GM13977 (cell line): ENCODE measurements around the gene RBAK.
"Not testable (repeated sequence)": the region's sequence is repeated elsewhere in the genome, so short reads cannot be mapped to it uniquely, and the experiment has no call there.

Source experiments
- DNase-seq: peaks from one replicate; pipeline ENCODE4 v3.0.0; 2012; ENCODE audit warnings: low spot score
- CTCF ChIP-seq: IDR thresholded peaks from 2 replicates; pipeline ENCODE4 v1.5.1; 2012; ENCODE audit warnings: mild to moderate bottlenecking, control low read depth; ENCODE audit not compliant: insufficient read depth; ENCODE audit errors: extremely low read depth, missing control alignments
- in situ Hi-C: fragments of 300-500 bp; cut with MboI; formaldehyde crosslinking; loops from one replicate; pipeline ENCODE4 v1.12.0; 2022; ENCODE audit warnings: low sequenced_read_pairs, low pct_unique_long_range_greater_than_20kb, mixed read lengths, inconsistent platforms; ENCODE audit not compliant: unreplicated experiment

RBAK gene

GRCh38 chr7:5001911-5002310 is 43.7 kb upstream of the RBAK start:
- DNase-seq: no peak
- in situ Hi-C loops: no loop called here
- no peak for TF ChIP-seq CTCF

DNA sequence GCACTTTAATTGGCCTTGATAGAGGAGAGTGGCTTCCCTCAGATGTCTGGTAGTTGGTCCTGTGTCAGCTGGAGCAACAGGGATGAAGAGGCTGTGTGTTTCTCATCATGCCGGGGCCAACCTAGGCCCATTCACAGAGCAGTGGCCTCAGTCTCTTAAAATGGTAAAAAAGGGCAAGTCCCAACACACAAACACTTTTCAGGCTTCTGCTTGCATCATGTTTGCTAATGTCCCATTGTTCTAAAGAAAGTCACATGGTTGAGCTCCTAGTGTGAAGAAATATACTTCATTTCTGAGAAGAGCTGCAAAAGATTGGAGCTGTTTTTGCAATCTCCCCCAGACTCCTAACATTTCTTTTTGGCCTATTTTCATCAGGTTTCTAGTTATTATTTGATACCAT is 40.6 kb upstream of the RBAK start:
- TF ChIP-seq CTCF: no peak
- in situ Hi-C loops: no loop called here
- no peak for DNase-seq

DNA sequence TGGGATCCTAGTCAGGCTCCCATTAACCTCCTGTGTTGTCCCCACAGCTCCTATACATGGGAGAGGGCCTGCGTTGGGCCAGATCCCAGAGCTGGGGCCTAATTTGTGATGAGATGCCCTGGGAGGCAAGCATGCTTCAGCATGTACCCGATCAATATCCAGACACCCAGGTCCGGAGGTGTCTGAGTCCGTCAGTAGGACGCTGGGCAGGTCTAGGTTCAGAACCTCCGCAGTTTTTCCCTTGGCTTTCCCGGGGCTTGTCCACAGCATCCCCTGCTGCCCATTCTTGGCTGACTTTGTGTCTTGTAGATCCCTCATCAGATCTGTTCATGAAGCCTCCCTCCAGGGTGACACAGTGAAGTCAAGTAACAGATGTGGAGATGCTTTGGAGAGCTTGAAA is 32.7 kb upstream of the RBAK start:
- TF ChIP-seq CTCF: no peak
- in situ Hi-C loops: no loop called here
- no peak for DNase-seq

GRCh38 chr7:5015936-5016335 is 29.7 kb upstream of the RBAK start:
- in situ Hi-C loops, DNase-seq: not testable (repeated sequence)

DNA sequence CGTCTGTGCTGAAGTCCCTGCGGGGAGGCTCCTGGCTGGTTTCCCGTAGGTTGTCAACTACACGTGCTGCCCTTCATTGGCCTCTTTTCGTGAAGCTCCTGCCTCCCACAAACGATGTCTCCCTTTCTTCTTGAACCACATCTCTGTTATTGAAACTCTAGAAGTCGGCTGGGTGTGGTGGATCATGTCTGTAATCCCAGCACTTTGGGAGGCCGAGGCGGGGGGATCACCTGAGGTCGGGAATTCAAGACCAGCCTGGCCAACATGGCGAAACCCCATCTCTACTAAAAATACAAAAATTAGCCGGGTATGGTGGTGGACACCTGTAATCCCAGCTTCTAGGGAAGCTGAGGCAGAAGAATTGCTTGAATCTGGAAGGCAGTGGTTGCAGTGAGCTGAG is 28.0 kb upstream of the RBAK start:
- in situ Hi-C loops, DNase-seq: not testable (repeated sequence)

DNA sequence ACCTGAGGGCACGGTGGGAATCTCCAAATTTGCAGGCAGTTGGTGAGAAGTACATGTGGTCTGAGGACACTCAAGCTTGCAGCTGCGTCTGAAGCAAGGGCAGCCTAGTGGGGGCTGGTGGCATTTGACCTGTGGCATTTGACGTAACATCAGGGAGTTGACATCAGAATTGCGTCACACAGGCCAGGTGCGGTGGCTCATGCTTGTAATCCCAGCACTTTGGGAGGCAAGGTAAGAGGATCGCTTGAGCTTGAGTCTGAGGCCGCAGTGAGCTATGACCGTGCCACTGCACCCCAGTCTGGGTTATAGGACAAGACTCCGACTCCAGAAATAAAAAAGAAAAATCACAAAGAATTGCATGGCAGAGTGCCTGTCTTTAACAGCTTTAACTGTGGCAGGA is 25.6 kb upstream of the RBAK start:
- TF ChIP-seq CTCF: no peak
- no peak for DNase-seq

DNA sequence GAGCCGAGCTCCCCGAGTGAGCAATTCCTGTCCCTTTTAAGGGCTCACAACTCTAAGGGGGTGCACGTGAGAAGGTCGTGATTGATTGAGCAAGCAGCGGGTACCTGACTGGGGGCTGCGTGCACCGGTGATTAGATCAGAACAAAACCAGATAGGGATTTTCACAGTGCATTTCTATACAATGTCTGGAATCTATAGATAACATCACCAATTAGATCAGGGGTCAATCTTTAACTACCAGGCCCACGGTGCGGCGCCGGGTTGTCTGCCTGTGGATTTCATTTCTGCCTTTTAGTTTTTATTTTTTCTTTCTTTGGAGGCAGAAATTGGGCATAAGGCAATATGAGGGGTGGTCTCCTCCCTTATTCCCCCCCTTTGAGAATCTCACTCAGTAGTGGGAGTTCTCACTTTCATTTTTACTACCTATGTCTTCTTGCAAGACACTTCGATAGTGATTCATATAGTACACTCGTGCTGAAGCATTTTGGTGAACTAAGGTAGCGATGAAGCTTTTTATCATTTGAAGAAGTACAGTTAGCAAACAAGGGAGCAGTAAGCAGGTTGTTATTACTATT is 24.6 kb upstream of the RBAK start:
- DNase-seq, in situ Hi-C loops: not testable (repeated sequence)

More for the DNA sequence above, 25.6 kb upstream of the RBAK start:
- in situ Hi-C loops: no loop called here

DNA sequence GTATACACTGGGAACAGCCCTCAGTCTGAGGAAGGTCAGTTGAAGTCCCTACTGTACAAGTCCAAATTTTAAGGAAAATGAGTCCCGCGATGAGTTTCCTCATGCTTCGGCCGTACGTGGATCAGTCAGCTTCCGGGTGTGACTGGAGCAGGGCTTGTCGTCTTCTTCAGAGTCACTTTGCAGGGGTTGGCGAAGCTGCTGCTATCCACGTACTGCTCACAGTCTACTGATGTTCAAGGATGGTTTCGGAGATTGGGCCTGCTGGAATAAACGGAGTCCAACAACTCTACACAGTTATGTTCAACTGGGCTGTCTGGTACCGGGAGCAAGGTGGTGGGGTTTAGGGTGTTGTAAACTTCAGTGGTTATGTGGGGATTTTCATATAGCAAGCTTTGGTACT is 22.0 kb upstream of the RBAK start:
- in situ Hi-C loops, DNase-seq: not testable (repeated sequence)

DNA sequence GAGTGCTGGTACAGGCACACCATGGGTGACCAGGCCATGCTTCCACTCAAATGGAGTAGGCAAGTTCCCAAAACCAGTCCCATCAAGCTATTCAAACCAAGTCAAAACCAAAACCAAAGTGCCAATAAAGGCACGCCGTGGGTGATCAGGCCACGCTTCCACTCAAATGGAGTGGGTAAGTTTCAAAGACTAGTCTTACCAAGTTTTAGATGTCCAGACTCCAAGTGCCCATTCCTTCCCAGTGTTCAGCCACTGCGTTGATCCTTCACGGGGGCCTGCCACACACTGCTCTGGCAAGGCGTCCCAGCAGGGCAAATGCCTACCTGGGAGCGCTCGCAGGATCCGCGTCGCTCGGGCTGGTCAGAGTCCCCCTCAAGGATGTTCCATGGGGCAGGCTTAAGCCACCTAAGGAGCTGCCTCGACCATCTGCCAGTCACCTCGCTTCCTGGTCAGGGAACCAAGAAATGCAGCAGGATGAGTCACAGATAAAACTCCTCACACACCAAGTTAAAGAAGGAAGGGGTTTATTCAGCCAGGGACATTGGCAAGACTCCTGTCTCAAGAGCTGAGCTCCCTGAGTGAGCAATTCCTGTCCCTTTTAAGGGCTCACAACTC is 17.8 kb upstream of the RBAK start:
- DNase-seq, in situ Hi-C loops: not testable (repeated sequence)

- in situ Hi-C loops, DNase-seq: not testable (repeated sequence)
These were observed 12.5 kb upstream of the RBAK start for GRCh38 chr7:5033186-5033585.
